HepG2 (cell line): ENCODE measurements around the gene TMTC4. TPM values are rescaled to one million over a fixed set of nuclear protein-coding genes. Genes with fewer than 3 reads are reported as not detected.
A peak's percentile ranks its signal among the peaks of the same experiment; 100 is the strongest.

Experiments used
- PATZ1 ChIP-seq: sonication (generic); formaldehyde crosslinking; IDR thresholded peaks from 2 replicates; pipeline ENCODE4 v1.4.0; 2020; ENCODE audit warnings: missing genetic modification reagents
- PAXIP1 ChIP-seq: sonication (generic); formaldehyde crosslinking; conservative IDR thresholded peaks from 2 replicates; pipeline ENCODE4 v1.4.0; 2020; ENCODE audit warnings: mild to moderate bottlenecking, missing genetic modification reagents, moderate library complexity
- PRPF4 ChIP-seq: fragments of 200-400 bp; formaldehyde crosslinking; IDR thresholded peaks from 2 replicates; pipeline ENCODE4 v1.6.1; 2016; ENCODE audit warnings: low read length, low read depth; ENCODE audit not compliant: poor library complexity, severe bottlenecking
- ZBTB34 ChIP-seq: sonication (generic); formaldehyde crosslinking; IDR thresholded peaks from 2 replicates; pipeline ENCODE4 v1.8.0; 2022; ENCODE audit warnings: mild to moderate bottlenecking, missing genetic modification reagents
- ZNF276 ChIP-seq: sonication (generic); formaldehyde crosslinking; IDR thresholded peaks from 2 replicates; pipeline ENCODE4 v1.4.0; 2020; ENCODE audit warnings: mild to moderate bottlenecking, low read depth, missing genetic modification reagents
- ZNF609 ChIP-seq: sonication (generic); formaldehyde crosslinking; IDR thresholded peaks from 2 replicates; pipeline ENCODE4 v1.4.0; 2020; ENCODE audit warnings: mild to moderate bottlenecking, missing genetic modification reagents, borderline replicate concordance
- polyA plus RNA-seq, 8 experiments: library from polyadenylated mRNA; depleted of rRNA in 3 of 8; stranded (reverse) in 7 of 8; unstranded in 1 of 8; fragments of >200 nt; fragmentation: Illumina TruSeq in 4 of 8; extraction: Trizol in 4 of 8; gene quantifications; 2 replicates each; pipeline versions ENCODE4 v1.2.1 to v1.2.3, GENCODE V29; 2011 to 2016; ENCODE audit warnings: low read depth in 4 of 8, missing spikeins in 1 of 8, mixed read lengths in 1 of 8; ENCODE audit not compliant: insufficient read depth in 1 of 8
- total RNA-seq, 5 experiments: library from RNA; depleted of rRNA; stranded (reverse); fragments of >200 nt; fragmentation: Illumina TruSeq; extraction: Trizol; gene quantifications; 2 replicates each; pipeline ENCODE4 v1.2.3, GENCODE V29; 2016; ENCODE audit warnings: low read depth in 1 of 5

Gene TMTC4
- total and polyA plus RNA-seq, 2 of the 13 experiments (the other 11 are each of a cell fraction or from before 2014, with no cell fraction given): 16.0 to 22.6 TPM

GRCh38 chr13:100561599-100562204 is 112.9 kb downstream of the TMTC4 start (continued):
- TF ChIP-seq ZNF609 (no peak), PRPF4 (no peak), PAXIP1 (CRISPR knock-in tag) (peak; percentile 60; the same call in 1 of the 2 replicates), ZBTB34 (CRISPR knock-in tag) (no peak), ZNF276 (CRISPR knock-in tag) (no peak), PATZ1 (CRISPR knock-in tag) (no peak)
